ENCODE results near the gene SIX2. TPM values are rescaled to one million over a fixed set of nuclear protein-coding genes. Genes with fewer than 3 reads are reported as not detected.

SIX2 gene
- total RNA-seq, 1 donor from 2014 or later: 22.2 TPM

DNA sequence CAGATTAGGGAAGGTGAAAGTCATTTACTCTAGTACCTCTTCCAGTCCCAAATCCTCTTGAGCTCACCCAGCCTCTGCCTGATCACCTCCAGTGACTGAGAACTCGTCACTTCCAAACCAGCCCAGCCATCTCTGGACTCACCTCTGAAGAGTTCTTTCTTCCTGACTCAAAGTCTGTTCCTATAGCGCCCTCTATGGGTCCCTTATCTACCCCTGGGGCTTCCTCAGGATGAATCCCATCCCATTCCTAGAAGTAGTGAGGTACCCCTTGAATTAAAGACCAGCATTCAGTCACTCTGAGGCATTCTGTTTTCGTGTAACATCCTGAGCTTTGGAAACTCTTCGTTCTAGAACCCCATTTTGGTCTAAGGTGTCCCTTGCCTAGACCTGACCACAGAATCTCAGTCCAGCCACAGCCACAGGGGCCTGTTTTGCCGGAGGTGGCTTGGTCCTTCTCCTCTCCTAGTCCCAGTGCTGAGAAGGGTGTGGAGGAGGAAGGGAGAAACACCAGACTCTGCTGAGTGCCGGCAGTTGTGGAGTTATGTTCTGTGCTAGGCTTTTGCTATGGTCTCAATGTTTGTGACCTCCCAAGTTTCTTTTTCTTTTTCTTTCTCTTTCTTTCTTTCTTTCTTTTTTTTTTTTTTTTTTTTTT, 35.1 kb downstream of the SIX2 start:
- TF ChIP-seq, protein P1, sequence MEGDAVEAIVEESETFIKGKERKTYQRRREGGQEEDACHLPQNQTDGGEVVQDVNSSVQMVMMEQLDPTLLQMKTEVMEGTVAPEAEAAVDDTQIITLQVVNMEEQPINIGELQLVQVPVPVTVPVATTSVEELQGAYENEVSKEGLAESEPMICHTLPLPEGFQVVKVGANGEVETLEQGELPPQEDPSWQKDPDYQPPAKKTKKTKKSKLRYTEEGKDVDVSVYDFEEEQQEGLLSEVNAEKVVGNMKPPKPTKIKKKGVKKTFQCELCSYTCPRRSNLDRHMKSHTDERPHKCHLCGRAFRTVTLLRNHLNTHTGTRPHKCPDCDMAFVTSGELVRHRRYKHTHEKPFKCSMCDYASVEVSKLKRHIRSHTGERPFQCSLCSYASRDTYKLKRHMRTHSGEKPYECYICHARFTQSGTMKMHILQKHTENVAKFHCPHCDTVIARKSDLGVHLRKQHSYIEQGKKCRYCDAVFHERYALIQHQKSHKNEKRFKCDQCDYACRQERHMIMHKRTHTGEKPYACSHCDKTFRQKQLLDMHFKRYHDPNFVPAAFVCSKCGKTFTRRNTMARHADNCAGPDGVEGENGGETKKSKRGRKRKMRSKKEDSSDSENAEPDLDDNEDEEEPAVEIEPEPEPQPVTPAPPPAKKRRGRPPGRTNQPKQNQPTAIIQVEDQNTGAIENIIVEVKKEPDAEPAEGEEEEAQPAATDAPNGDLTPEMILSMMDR (IDR thresholded peaks at IDR 0.05): peak in 1 of 3 experiments; percentile 17
- DNase-seq (ENCODE audit: low spot score in 2 of 2): no peak

DNA sequence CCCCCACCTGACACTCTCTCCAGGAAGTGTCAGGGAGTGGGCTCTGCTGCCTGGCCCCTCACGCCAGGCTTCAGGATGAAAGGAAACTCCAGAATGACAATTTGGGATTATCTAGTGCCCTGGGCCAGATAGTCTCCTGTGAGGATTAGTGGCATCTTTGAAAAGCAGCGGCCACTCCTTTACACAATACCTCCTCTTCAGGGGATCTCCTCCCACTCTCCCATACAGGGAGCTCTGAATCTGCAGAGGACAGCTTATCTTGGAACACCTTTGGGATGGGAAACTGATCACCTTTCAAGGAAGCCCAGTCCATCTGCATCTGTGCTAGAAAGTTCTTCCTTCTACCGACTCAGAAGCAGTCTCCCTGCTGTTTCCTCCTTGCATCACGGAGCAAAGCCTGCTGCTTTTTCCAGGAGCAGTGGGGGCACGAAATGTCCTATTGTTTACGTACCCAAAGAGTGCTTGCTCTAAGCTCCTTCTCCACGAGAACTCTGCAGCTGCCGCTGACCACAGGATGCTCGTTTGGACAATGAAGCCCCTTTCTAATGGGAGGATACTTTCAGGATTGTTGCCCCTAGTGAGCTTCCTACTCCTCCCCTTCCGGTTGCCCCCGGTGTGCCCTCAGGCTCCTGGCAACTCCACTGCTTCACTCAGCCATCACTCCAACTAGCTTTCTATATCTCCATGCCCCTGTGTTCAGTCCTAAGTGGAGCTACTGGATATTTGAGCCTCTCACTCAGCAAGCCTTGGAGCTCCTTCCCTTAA, 36.3 kb downstream of the SIX2 start:
- H3K9me3 ChIP-seq: no peaks in the 10 kb centered on the region
- TF ChIP-seq, protein P1 (IDR thresholded peaks at IDR 0.05): no peak
- no peak overlapping the region for H3K27ac ChIP-seq
- H3K36me3 ChIP-seq: no peaks in the 10 kb centered on the region
- intact Hi-C loops (cut with DNase I): no loop called here
- DNase-seq (ENCODE audit: low spot score in 2 of 2): no peak
- no peaks in the 10 kb centered on the region for H3K4me1 ChIP-seq
- no peak overlapping the region for H3K4me3 ChIP-seq
- H3K27me3 ChIP-seq: no peaks in the 10 kb centered on the region

More for the DNA sequence above, 35.1 kb downstream of the SIX2 start:
- Histone ChIP-seq H3K9me3 (no peaks in the 10 kb centered on the region), H3K36me3 (no peaks in the 10 kb centered on the region), H3K27ac (no peak overlapping the region), H3K27me3 (no peaks in the 10 kb centered on the region), H3K4me1 (no peaks in the 10 kb centered on the region), H3K4me3 (no peak overlapping the region)
- intact Hi-C loops (cut with DNase I): no loop called here

DNA sequence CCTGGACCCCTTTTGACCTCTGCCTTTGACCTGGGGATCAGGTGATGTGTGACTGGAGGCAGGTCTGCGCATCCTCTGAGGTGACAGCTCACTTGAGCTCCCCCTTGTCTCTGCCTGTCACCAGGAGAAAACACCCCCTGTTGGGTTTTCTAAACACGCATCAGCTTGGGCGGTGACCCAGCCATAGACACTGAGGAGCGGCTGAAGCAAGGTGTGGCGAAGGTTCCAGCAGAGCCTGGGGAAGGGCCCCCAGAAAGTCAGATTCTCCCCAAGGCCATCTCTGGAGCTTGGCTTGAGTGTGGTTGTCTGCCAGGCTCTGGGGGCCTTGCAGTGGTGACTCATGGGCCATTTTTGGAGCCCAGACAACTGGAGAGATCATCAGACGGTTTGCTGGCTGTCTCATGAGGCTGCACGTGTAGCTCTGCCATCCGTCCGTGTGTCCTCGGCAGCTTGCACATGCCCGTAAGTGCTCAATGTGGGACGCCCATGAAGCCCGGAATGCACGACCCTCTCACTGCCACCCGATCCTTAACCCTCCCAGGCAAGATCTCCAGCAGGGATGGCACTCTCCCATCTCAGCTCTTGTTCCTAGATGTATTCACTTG, 38.3 kb downstream of the SIX2 start:
- no peak overlapping the region for H3K27ac ChIP-seq
- no peak overlapping the region for H3K4me3 ChIP-seq
- no peaks in the 10 kb centered on the region for H3K36me3 ChIP-seq
- intact Hi-C loops (cut with DNase I): no loop called here
- H3K27me3 ChIP-seq: no peaks in the 10 kb centered on the region
- TF ChIP-seq, protein P1 (IDR thresholded peaks at IDR 0.05): no peak
- H3K4me1 ChIP-seq: no peaks in the 10 kb centered on the region
- no peaks in the 10 kb centered on the region for H3K9me3 ChIP-seq
- no peak for DNase-seq (ENCODE audit: low spot score in 2 of 2)

DNA sequence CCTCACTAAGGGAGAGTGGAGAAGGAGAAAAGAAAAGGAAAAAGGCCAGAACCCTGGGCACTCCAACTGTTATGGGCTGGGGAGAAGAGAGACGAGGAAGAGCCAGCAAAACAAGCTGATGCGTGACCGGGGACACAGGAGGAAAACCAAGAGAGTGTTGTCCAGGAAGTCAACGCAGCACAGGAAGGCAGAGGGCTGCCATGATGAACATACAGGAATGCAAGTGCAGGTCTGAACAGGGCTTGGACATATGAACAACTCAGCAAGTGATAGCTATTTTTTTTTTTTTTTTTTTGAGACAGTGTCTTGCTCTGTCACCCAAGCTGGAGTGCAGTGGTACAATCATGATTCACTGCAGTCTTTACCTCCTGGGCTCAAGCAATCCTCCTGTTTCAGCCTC, 39.3 kb downstream of the SIX2 start:
- no peak for DNase-seq (ENCODE audit: low spot score in 2 of 2)
- H3K27ac ChIP-seq: no peak overlapping the region
- no peak overlapping the region for H3K4me3 ChIP-seq
- H3K27me3 ChIP-seq: no peaks in the 10 kb centered on the region
- no peaks in the 10 kb centered on the region for H3K36me3 ChIP-seq
- intact Hi-C loops (cut with DNase I): no loop called here
- no peaks in the 10 kb centered on the region for H3K9me3 ChIP-seq
- TF ChIP-seq, protein P1 (IDR thresholded peaks at IDR 0.05): no peak
- no peaks in the 10 kb centered on the region for H3K4me1 ChIP-seq

DNA sequence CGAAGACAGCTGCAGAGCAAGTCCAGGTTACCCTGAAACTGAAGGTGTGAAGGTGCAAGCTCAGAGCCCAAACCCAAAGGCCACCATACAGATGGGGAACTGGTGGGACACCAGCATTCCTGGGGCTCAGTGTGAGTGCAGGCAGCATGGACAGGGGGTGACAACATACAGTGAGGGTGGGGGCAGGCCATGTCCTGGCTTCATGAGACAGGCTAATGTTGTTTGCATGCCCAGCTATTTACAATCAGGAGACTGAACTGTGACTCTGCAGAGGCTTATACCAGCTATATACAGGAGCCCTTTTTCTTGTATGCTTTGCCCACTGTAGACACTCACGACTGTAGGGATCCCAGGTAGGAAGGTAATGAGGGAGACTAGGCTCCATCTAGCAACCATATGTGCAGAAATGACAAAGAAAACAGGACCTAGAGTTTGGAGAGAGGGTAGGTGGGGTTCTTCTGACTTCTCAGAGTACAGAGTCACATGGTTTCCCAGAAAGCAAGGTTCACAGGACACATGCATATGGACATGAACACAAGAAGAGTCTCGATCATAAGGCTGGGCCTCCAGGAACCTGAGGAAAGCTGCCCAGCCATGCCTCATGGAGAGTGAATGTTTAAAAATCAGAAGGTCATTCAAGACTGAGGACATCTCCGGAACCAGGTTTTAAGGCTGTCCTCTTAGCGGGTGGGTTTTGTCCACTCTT, 41.4 kb downstream of the SIX2 start:
- H3K9me3 ChIP-seq: no peaks in the 10 kb centered on the region
- no peaks in the 10 kb centered on the region for H3K4me1 ChIP-seq
- H3K27ac ChIP-seq: no peak overlapping the region
- H3K27me3 ChIP-seq: no peaks in the 10 kb centered on the region
- DNase-seq (ENCODE audit: low spot score in 2 of 2): no peak
- no peak overlapping the region for H3K4me3 ChIP-seq
- intact Hi-C loops (cut with DNase I): no loop called here
- TF ChIP-seq, protein P1 (IDR thresholded peaks at IDR 0.05): no peak
- H3K36me3 ChIP-seq: no peaks in the 10 kb centered on the region
